ENCODE data around the gene DUSP7. TPM values are rescaled to one million over a fixed set of nuclear protein-coding genes. Genes with fewer than 3 reads are reported as not detected.

DUSP7 gene
- polyA plus RNA-seq, 10 donors: 14.7 to 31.0 (median 20.5) TPM

DNA sequence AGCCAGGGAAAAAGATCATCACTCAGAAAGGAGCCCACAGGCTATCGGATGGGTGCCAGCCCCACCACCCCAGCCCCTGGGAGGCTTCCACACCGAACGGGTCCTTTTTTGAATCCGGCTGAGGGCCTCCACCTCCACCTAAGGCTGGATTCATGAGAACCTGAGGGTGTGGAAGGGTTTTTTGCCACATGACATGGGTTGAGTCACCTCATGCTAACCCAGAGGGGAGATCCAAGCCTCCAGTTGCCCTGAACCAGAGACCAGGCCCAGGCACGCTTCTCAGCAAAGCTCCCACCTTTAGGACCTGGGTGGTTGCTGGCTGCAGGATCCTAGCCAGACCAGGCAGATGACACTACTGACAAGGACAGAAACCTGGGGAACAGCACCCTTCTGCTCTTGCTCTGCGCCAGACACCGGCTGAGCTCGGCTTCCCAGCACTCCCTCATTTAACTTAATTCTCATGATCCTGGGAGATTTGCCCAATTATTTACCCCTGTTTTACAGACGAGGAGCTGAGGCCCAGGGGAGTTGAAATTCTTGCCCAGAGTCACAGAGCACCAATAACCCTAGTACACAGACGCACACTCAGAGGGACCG is 25.6 kb downstream of the DUSP7 start:
- no peak for DNase-seq

DNA sequence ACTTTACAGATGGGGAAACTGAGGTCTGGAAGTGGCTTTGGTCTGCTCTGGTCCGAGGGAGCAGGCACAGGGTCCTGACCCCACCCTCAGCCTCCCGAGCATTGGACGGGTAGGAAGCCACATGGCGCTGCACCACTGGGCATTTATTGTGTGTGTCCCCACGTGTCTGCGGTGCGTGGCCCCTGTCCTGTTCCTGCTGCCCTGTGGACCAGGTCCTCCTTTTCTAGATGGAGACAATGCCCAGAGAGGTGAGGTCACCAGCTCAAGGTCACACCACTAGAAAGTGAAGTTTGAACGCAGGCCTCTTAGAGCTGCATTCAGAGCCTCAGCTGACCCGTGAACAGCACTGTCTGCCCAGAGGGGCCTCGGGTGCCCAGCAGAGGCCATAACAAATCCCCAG is 26.8 kb downstream of the DUSP7 start:
- DNase-seq: no peak

DNA sequence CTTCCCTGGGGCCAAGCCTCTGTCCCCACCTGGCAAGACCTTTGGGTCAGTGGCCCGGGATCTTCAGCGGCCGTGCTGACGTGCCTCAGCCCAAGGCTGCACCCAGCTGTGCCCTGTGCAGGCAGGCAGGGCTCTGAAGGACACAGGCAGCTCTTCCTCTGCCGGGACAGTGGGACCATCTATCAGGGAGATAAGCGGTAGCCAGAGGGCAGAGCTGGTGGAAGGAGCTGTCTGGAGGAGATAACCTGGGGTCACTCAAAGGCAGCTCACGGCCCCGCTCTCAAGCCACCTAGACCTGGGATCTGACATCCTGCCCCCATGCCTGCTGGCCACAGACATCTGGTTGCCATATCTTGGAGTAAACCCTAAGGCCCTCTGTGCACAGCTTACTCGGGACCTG is 27.3 kb downstream of the DUSP7 start:
- DNase-seq: no peak

DNA sequence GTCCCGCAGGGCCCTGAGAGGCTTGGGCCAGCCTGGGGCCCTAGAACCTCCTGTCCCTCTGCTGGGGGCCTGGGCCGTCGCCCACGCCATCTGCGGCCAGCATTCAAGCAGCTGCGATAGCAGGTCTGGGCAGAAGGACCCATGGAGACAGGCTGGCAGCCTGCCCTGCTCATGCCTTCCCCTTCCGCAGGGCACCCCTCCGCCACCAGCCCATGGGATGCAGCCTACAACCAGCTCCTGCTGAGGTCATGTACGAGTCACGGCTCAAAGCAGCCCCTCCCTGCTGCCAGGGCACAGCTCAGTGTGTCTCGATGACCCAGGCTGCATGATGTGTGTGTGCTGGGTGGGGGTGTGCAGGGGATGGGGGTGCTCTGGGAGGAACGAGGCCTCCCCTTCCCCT is 27.8 kb downstream of the DUSP7 start:
- no peak for DNase-seq

DNA sequence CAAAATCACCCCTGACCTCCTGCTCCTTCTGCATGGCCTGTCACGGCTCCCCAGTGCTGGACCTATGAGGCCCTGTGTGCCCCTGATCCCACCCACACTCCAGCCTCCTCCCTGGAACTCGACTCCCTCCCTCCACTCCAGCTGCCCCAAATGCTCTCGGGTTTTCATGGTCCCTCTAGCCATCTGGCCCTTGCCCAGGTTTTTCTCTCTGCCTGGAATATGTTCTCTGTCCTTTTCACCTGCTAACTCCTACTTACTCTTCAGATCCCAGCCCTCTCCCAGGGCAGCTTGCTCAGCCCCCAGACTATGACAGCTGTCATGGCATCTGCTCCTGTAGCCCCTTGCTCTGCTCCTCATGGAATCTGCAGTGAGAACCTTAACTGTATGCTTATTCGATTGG is 30.3 kb downstream of the DUSP7 start:
- peak; percentile 48 to 74 (median 54) for DNase-seq

DNA sequence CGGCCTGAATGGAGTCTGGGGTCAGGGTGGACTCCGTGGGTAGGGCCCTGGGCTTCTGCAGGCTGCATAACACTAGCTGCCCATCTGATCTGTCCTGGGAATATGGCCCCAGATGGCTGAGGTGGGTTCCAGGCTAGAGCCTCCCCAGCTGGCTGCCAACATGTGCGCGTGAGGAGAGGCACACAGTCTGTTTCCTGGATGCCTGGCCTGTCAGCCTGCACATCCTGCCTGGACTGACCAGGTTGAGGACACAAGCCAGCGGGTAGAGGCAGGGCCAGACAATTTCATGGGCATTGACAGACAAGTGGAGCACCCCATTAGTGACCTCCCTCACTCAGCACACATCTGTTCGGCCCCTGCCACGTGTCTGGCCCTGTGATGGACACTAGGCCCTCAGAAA is 30.9 kb downstream of the DUSP7 start:
- DNase-seq: no peak

DNA sequence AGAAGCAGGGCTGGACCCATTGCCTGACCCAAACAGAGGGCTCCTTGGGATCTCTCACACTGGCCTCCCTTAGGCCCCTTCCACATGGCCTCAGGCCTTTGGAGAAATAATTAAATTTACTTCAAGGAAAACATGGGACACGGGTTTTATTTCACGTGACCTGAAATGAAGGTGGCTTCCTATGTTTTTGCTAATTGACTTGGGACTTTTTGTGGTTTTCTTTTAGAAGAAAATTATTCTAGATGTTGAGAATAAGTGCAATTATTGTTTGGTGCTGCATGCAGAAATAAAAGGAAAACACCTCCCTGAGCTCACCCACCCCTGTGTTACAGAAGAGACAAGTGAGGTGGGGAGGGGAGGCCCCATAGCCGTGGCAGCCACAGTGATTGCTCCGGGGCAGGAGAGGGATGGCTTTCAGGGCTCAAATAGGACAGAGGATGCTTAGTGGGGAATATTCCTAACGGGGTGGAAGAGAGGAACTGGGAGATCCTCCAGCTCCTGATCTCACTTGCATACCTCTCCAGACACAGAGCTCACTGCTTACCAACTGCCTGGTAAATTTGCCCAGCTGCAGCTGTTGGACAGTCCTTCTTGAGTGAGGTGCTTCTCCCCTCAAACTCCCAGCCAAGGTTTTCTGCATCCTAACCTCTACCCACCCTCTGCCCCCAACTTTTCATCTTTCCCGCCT is 31.5 kb downstream of the DUSP7 start:
- DNase-seq: no peak

DNA sequence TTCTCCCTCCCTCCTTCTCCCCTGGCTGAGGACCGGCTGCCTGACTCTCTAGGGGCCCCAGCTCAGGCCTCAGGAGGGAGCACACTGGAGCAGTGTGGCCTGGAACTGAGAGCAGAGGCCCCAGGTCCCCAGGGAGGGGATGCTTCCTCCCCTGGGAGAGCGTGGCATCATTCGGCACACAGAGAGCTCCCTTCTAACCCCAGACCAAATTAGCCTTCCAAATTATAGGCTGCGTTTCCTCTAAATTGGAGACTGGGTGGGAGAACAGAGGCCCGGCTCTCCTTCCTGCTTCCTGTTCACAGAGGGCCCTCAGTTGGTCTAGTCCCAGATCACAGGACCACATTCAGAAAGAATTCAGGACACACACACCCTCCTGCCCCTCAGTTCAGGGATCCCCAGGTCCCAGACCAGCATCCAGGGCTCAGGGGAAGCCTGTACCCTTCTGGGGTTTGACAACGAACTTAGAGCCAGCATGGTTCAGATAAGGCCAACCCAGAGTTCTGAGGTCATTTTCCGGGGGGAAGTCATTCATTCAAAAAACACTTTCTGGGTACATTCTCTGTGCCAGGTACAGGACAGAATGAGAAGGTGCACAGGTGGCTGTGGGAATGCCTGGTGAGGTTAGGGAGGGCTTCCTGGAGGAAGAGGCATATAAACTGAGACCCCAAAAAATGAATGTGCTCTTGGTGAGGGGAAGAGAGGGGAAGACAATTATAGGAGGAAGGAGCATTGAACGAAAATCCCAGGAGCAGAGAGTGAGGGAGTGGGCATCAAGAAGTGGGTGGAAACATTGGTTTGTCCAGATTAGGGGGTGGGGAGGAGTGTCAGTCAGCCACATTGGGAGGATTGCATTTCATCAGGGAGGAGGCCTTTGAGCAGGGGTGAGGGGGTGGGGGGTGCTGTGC is 32.3 kb downstream of the DUSP7 start:
- DNase-seq: no peak

DNA sequence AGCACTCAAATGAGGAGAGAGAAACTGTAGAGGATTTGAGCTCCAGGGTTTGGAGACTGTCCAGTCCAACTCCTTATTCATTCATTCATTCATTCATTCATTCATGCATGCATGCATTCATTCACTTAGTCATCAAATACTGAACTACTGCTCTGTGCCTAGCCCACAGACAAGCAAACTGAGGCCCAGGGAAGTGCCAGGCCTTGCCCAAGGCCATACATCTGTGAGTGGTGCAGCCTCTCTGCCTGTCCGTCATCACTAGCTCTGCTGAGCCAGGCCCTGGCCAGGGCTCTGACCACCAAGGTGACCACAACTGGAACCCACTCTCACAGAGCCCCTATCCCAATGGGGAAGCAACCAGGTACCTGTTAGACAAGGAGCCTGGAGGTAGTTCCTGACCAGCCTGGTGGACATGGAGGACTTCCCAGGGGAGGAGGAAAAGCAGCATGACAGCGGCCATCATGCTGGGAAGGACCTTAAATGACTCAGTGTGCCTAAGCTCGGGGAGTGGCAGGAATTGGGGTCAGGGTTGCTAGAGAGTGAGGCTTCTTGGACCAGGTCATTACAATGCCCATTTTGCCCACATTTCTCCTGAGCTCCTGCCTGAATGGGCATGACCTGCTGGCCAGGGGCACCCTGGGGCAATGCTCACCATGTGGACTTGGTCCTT is 33.1 kb downstream of the DUSP7 start:
- no peak for DNase-seq

DNA sequence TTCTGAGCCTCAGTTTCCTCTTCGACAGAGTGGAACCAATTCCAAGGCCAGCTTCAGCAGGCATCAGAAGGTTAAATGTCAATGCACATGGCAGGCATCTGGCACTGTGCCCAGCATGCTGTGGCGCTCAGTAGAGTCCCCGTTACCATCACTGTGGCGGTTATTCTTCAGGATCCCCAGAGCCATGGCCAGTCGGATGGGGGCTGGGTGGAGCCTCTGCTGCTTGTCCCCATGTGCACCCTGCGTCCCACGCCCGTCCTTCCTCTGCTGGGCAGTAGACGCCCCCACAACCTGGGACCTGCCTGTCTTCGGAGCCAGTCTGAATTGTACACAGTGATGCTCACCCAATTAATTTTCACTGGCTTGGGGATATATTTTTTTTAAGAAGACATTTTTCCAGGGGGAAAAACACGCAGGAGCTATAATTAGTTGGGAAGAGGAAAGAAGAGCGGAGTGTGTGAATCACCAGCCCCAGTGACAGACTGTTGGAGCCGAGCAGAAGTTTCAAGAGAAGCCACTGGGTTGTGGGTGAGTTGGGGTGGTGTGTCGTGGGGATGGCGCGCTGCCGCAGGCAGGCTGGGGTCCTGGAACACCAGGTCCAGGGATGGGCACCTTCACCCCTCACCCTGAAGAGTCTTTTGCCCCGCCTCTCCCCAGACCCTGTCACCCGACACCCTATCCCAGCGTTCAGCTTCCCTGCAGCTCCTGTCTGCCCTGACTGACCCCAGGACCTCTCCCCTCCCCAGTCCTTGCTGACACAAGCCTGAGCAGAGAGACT is 33.9 kb downstream of the DUSP7 start:
- DNase-seq: no peak

DNA sequence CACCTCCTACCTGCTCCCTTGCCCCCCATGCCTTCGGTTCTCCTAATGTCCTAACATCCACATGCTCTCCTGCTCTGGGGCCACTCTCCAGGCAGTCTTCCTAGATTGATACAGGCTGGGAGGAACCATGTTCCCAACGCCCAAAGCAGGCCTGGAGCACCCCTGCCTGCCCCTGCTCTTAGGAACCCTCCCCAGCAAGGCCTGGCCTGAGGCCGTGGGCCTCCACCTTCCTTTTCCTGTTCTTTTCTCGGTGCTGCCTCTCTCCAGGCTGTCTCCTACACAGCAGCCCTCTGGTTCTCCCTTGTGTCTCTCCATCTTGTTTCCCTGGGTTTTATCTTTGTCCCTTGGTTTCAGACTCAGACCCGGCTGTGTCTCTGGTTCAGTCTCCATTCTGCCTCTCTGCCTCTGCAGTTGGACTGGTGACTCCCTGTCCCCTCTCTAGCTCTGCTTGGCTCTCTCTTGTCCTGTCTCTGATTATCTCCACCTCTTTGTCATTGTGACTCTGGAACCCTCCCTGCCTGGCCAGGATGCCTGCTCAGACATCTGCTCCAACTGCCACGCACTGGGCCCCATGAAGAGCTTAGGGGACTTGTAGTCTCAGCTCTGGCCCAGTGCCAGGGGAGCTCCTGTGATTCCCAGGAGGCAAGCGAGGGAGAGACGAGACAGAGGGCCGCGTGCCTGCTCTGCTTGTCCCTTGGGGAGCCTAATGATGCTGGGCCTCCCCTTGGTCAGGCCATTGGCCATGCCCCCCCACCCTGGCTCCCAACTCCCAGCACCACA is 34.7 kb downstream of the DUSP7 start:
- no peak for DNase-seq

DNA sequence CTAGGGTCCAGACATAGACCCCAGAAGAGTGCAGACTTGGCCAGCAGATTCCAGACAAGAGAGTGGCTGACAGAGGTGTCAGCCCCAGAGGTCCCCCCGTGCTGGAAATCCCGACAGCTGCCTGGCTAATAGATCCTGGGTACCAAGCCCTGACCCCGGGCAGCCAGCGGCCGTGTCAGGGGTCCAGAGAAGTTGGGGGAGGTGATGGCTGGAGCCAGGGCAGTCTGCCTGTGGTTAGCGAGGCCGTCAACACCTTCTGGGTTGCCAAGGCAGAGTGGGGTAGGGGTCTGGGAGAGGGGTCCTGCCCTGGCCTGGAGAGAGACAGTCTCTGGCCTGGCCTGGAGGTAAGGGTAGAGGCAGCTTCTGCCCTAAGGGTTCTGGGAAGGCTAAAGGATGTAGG is 35.6 kb downstream of the DUSP7 start:
- DNase-seq: no peak

DNA sequence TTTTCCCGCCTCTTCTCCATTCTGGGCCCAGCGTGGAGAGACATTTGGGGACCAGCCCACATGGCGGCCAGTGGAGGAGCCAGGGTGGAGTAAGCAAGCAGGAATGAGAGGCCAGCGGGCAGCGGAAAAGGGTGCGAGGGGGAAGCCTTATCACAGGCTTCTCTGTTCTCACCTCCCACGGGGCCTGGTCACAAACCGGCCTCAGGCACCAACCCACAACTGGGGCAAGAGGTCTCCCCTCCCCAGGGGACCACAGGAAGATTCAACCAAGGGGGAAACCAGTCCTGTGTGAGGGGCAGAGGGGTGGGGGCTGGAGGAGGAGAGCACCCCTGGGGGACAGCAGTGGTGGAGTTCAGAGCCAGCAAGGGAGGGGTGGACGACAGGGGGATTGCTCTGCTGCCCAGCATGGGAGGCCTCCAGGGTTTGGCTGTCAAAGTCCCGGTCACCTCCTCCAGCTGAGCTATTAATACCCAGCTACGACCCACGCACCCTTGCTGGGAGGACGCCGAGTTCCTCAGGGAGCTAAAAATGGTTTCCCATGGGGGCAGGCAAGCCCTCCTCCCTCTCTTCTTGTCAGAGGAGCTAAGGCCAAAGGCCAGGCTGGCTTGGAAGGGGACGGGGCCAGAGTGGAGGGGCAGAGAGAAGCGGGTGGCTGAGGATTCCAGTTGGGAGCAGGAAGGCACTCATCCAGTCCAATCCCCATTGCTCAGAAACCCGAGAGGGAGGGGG is 36.9 kb downstream of the DUSP7 start:
- no peak for DNase-seq

DNA sequence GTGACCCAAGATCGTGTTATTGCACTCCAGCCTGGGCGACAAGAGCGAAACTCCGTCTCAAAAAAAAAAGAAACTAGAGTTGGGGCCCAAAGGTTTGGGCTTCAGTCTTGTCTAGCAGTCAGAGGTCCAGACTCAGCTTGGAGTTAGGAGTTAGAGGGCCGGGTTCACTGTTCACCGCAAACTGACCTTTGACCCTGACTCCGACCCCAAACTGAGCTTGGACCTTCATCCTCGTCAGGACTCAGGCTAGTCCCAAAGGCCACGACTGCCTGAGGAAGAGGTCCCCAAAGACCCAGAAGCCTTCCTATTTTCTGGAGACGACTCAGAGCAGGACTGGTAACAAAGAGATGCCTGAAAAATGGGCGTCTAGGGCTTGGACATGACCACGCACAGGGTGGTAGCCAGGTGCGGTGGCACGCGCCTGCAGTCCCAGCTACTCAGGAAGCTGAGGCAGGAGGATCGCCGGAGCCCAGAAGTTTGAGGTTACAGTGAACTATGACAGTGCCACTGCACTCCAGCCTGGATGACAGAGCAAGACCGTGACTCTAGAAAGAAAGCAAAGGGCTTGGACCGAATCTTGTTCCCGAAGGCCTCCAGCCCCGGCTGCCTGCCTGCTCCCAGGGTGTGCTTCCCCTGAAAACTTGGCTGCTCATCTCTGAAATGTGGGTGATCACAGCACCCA is 37.9 kb downstream of the DUSP7 start:
- no peak for DNase-seq

DNA sequence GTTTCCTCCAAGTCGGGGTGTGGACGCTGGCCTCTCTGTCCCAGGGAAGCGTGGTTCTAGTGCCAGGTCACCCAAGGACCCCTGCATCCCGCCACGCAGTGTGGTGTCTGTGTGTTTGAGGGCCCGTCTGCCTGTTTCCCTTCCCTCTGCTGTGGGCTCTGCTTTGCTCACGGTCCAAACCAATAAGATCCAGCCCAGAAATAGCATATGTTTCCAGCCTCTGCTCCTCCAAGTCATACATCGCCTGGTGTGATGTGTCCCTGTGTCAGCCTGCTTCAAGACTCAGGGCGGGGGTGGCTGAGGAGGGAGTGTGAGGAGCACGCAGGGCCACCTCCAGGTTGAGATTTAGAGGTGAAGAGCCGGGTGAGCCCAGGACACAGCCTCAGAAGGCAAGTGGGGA is 38.8 kb downstream of the DUSP7 start:
- DNase-seq: peak in 1 of 3 donors; percentile 69

DNA sequence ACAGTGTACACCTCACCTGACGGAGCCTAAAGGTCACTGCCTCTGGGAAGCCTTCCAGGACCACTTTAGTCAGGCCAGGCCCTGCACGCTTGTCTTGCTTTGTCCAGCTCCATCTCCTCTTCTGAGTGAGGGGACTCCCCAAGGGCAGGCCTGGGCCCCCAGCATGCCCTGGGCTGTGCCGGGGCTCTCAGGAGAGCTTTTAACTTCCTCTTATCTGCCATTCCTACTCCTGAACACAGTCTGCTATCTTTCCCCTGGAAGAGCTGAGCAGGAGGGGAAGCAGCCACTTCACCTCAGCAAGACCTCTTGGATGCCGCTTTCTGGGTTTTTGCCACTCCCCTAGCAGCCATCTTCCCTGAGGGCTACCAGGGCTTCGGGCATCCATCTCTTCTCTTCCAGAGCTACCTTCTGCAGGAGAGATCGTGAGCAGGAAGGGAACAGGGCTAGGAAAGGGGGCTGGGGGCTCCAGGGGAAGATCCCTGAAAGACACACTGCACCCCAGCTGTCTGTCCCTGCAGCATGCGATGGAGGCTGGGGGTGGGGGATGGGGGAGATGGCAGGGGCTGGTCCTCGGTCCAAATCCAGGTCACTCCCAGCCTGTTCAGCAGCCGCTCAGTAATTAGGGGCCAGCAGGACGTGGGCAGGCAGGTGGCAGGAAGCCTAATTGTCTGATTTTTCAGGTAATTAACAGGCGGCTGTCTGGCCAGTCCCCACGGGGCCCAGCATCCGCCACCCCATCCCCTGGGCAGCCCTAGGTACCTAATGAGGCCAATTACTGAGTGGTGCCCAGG is 40.7 kb downstream of the DUSP7 start:
- DNase-seq: no peak

DNA sequence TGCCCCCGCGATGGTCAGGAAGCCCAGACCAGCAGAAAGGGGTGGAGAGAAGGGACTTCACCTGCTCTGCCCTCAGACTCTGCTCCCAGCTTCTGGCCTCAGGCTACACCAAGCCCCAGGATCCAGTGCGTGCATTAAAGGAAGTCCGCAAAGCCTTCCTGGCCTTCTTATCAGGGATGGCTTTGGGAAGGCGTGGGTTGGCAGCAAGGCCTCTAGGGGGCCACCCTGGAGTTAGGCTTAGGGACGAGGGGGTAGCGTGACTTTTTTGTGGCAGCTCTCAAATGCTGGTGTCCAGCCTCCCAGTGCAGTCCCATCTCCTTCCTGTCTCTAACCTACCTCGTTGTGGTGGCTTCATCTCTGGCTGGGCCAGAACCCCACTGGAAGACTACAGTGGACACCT is 41.8 kb downstream of the DUSP7 start:
- no peak for DNase-seq

DNA sequence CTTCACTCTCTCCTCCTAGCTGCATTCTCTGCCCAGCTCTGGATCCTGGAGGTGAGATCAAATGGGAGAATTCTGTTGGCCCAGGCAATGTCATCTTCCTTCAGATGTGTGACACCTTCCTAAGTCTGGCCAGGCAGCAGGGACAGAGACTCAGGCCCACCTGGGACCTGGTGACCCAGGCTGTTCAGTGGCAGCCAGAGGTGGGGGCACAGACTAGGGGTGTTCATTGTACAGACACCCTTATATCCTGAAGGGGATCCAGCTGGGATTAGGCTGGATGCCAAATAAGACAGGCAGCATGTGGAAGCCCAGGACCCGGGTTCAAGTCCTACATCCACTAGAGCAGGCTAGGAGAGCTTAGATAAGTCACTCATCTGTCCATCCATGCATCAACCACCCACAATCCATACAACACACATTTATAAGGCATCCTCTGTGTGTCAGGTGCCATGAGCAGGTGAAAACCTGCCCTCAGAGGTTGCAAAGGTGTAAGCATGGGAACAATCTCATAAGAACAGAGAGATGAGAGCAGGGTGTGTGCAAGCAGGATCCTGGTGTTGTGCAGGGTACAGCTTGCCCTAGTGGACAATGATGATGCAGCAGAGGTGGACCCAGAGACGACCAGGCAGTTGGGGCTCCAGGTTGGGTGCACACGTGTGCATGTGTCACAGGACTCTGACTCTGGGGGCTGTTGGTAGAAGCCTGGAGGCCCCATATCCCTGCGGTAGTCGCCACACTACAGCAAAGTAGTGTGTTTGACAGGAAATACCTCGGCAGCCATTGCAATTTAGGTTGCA is 42.4 kb downstream of the DUSP7 start:
- DNase-seq: no peak

Measured in muscle of back (tissue), 11 donors.